Measurements from ENCODE around the gene ALG14. TPM values are rescaled to one million over a fixed set of nuclear protein-coding genes. Genes with fewer than 3 reads are reported as not detected.
A peak's percentile ranks its signal among the peaks of the same experiment; 100 is the strongest.

The ALG14 gene
- total and polyA plus RNA-seq, 2 of the 4 experiments (the other 2 are of a cell fraction) = 1.7 to 2.0 TPM

DNA sequence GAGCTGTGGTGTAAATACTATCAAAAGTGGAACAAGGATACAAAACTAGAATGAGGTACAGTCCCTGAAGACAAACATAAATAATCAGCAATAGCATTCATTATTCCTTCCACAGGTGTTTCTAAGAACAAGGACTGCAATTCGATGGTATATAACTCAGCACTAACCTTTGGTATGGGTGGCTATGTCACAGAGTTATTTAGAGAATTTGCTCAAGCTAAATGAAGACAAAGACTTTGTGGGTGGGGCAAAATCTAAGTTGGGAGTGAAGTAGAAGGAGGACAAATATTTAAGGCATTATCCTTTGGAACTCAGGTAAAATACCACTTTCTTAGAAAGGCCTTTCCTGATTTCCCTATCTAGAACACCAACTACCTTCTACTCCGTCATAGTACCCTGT is 94.3 kb downstream of the ALG14 start (continued):
- TF ChIP-seq MAZ (IDR thresholded peaks at IDR 0.05; ENCODE audit: borderline replicate concordance, low read depth, low read length) (no peak), RFX5 (IDR thresholded peaks at IDR 0.05; ENCODE audit: low read depth, low read length) (no peak), BHLHE40 (IDR thresholded peaks at IDR 0.05; ENCODE audit: low read depth, low read length) (no peak)

DNA sequence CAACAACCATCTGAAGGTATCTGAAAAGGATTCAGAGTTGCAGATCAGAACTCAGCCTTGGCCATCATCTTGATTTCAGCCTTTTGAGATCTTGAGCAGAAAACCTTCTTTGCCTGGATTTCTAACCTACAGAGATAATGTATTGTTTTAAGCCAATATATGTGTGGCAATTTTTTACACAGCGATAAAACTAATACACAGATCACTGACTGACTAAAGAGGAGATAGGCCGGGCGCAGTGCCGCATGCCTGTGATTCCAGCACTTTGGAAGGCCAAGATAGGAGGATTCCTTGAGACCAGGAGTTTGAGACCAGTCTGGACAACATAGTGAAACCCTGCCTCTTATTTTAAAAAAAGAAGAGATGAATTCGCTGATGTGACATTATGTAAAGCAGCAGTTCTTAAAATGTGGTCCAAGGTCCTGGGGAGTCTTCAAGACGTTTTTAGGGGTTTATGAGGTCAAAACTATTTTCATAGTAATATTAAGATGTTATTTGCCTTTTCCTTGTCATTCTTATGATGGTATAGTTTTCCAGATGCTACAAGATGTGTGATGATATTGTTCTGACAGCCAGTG is 95.7 kb downstream of the ALG14 start:
- intact Hi-C loops (cut with micrococcal nuclease) (no loop called here), in situ Hi-C loops (cut with MboI; ENCODE audit: low sequenced_read_pairs) (no loop called here), dilution Hi-C loops (cut with HindIII; ENCODE audit: low sequenced_read_pairs, unreplicated experiment) (no loop called here)
- H2AFZ ChIP-seq (replicated peaks; ENCODE audit: low read length, poor library complexity) = no peak overlapping the region
- ChIA-PET POLR2A (ENCODE audit: unreplicated experiment) (no interaction called here), CTCF (no interaction called here)
- no peak overlapping the region for H2AK9ac ChIP-seq (replicated peaks; ENCODE audit: low read depth, low read length, poor library complexity)
- no peak overlapping the region for H4K5ac ChIP-seq (ENCODE audit: low read depth, low read length)
- BruUV-seq (replicated peaks) = no TSS peak
- H3K56ac ChIP-seq (ENCODE audit: extremely low read depth, insufficient read depth, low read length) = no peak overlapping the region
- no peak overlapping the region for H3K4me3 ChIP-seq (ENCODE audit: insufficient read depth, low read depth, low read length)
- peaks cover 14% of the 10 kb centered on the region for H3K4me1 ChIP-seq (ENCODE audit: control insufficient read depth, insufficient read depth, low read length)
- no peak overlapping the region for H2BK5ac ChIP-seq (ENCODE audit: low read depth, low read length, poor library complexity, severe bottlenecking)
- no peaks in the 10 kb centered on the region for H4K20me1 ChIP-seq (ENCODE audit: insufficient read depth, low read length)
- H4K8ac ChIP-seq (ENCODE audit: low read depth in 2 of 2, low read length in 2 of 2) = no peak overlapping the region
- H2BK120ac ChIP-seq (ENCODE audit: low read depth, low read length) = no peak overlapping the region
- WGBS, 2 experiments (ENCODE audit: extremely low coverage in 2 of 2, insufficient read length in 1 of 2) = 100% methylated on average over 3 of the region's 6 CpGs; no CpG with 5 or more reads in 1 of the 2 experiments
- H4K91ac ChIP-seq (ENCODE audit: insufficient read depth, low read depth, low read length) = no peak overlapping the region
- no peaks in the 10 kb centered on the region for H3K27me3 ChIP-seq (ENCODE audit: control insufficient read depth, insufficient read depth, low read length)
- H3K27ac ChIP-seq (ENCODE audit: insufficient read depth, low read length) = no peak overlapping the region
- H2BK20ac ChIP-seq (ENCODE audit: low read depth, low read length) = peak overlapping the region; percentile 23; the same call in 1 of the 2 replicates
- no peaks in the 10 kb centered on the region for H3K9me3 ChIP-seq (ENCODE audit: control insufficient read depth, insufficient read depth, low read length)
- H3K23ac ChIP-seq (ENCODE audit: low read depth, low read length) = no peak overlapping the region
- no peak overlapping the region for H3K4me2 ChIP-seq (ENCODE audit: low read depth, low read length)
- no peaks in the 10 kb centered on the region for H3K36me3 ChIP-seq (ENCODE audit: control insufficient read depth, insufficient read depth, low read length)
- no peak overlapping the region for H3K14ac ChIP-seq (replicated peaks; ENCODE audit: low read depth, low read length)
- ATAC-seq (ENCODE audit: low read depth) (no peak), DNase-seq (no peak)
- H2AK5ac ChIP-seq (ENCODE audit: low read depth, low read length) = no peak overlapping the region
- H3K9me1 ChIP-seq (ENCODE audit: insufficient read depth, low read length) = no peaks in the 10 kb centered on the region; the same call in 1 of the 2 replicates
- H3K79me1 ChIP-seq (ENCODE audit: low read depth in 1 of 2, low read length in 2 of 2) = no peaks in the 10 kb centered on the region
- H3K9ac ChIP-seq (ENCODE audit: low read depth, low read length) = no peak overlapping the region
- TF ChIP-seq MAFK (IDR thresholded peaks at IDR 0.05; ENCODE audit: low read depth, low read length) (peak; percentile 89), SMC3 (IDR thresholded peaks at IDR 0.05; ENCODE audit: low read depth, low read length) (no peak)
- no peak overlapping the region for H3K18ac ChIP-seq (ENCODE audit: low read depth, low read length)
- no peak overlapping the region for H2BK15ac ChIP-seq (ENCODE audit: low read depth, low read length)
- no peak overlapping the region for H3K4ac ChIP-seq (ENCODE audit: low read depth, low read length)
